GM12872 (cell line): Measurements from ENCODE around the gene CSAD.

Experiments
- TF ChIP-seq, protein P1 (sequence below): IDR thresholded peaks from 3 replicates; pipeline ENCODE4 v1.5.1; 2011; ENCODE audit warnings: low read depth, mild to moderate bottlenecking, low read length, moderate library complexity; ENCODE audit not compliant: insufficient read depth

The CSAD gene

GRCh38 chr12:53208877-53209463 lies 28.2 kb upstream of the CSAD start:
- TF ChIP-seq, protein P1, sequence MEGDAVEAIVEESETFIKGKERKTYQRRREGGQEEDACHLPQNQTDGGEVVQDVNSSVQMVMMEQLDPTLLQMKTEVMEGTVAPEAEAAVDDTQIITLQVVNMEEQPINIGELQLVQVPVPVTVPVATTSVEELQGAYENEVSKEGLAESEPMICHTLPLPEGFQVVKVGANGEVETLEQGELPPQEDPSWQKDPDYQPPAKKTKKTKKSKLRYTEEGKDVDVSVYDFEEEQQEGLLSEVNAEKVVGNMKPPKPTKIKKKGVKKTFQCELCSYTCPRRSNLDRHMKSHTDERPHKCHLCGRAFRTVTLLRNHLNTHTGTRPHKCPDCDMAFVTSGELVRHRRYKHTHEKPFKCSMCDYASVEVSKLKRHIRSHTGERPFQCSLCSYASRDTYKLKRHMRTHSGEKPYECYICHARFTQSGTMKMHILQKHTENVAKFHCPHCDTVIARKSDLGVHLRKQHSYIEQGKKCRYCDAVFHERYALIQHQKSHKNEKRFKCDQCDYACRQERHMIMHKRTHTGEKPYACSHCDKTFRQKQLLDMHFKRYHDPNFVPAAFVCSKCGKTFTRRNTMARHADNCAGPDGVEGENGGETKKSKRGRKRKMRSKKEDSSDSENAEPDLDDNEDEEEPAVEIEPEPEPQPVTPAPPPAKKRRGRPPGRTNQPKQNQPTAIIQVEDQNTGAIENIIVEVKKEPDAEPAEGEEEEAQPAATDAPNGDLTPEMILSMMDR: no peak

GRCh38 chr12:53208435-53208834 lies 27.7 kb upstream of the CSAD start:
- TF ChIP-seq, protein P1: no peak

- TF ChIP-seq, protein P1: no peak
Measured at GRCh38 chr12:53207042-53207441, 26.3 kb upstream of the CSAD start, which contains the start of gene ITGB7. TSS of gene ITGB7 (minus strand) at chr12:53207251. CDS start at chr12:53200443, 6,808 bp downstream.

- TF ChIP-seq, protein P1: no peak
Measured at GRCh38 chr12:53205747-53206419, 25.2 kb upstream of the CSAD start.

DNA sequence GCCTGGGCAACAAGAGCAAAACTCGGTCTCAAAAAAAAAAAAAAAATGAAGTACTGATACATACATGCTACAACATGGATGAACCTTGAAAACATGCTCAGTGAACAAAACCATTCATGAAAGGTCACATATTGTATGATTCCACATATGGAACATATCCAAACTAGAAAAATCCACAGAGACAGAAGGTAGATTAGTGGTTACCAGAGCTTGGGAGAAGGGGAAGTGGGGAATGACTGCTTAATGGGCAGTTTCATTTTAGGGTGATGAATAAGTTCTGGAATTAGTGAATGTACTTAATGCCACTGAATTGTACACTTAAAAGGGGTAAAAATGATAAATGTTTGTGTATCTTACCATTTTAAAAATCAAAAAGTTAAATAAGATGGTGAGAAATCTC lies 23.6 kb upstream of the CSAD start:
- TF ChIP-seq, protein P1: no peak

DNA sequence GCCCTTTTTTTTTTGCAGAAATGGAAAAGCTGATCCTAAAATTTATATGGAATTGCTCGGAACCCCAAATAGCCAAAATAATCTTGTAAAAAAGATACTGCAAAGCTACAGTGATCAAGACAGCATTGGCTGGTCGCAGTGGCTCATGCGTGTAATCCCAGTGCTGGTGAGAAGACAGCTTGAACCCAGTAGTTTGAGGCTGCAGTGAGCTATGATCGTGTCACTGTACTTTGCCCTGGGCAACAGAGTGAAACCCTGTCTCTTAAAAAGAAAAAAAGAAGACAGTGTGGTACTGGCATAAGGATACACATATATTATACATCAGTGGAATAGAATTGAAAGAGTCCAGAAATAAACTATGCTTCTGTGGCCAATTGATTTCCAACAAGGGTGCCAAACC lies 20.9 kb upstream of the CSAD start:
- TF ChIP-seq, protein P1: no peak

DNA sequence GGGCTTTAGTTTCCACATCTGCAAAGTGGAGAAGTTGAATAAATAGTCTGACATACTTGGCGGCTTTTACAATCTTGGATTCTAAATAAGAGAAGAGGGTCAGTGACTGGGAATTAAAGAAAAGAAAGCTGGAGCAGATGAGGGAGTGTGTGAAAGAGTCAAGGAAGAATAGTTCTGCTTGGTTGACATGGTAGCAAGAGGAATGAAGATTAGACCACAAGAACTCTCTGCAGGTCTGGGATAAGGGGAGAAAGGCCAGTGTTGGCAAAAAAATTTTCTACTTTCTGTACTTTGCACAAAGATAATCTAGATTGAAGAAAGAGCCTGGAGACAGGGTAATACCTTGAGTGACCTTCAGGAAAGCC lies 20.4 kb upstream of the CSAD start:
- TF ChIP-seq, protein P1: no peak
